WTC11 (cell line): ENCODE results near the gene ACSF3. TPM values are rescaled to one million over a fixed set of nuclear protein-coding genes. Genes with fewer than 3 reads are reported as not detected.
"Not testable (repeated sequence)": the region's sequence is repeated elsewhere in the genome, so short reads cannot be mapped to it uniquely, and the experiment has no call there.

Experiments used
- ATAC-seq: fragments of 200-7000 bp; cut with Tn5 transposase; 2 replicates; pipeline ENCODE4 v1.10.0; 2021; ENCODE audit warnings: mild to moderate bottlenecking, moderate library complexity
- CTCF ChIA-PET: fragments of 300-600 bp; sonication (Branson Sonifier 250); formaldehyde crosslinking; loops from one replicate; lab custom pipeline; 2021; ENCODE audit warnings: antibody characterized with exemption; lab: Charles Lee
- POLR2A ChIA-PET: fragments of 350-600 bp; sonication (Branson Sonifier 250); formaldehyde crosslinking; loops from one replicate; lab custom pipeline; 2021; ENCODE audit warnings: antibody characterized with exemption; lab: Charles Lee
- DNase-seq: peaks from one replicate; pipeline ENCODE4 v3.0.0; 2021; ENCODE audit warnings: low spot score
- H3K27ac Mint-ChIP-seq: 2 replicates; pipeline ENCODE4 v1.8.0; 2021; ENCODE audit warnings: mixed read lengths
- H3K27me3 Mint-ChIP-seq: 2 replicates; pipeline ENCODE4 v1.8.0; 2021; ENCODE audit warnings: low read depth, mild to moderate bottlenecking, moderate library complexity, mixed read lengths
- H3K36me3 Mint-ChIP-seq: 2 replicates; pipeline ENCODE4 v1.8.0; 2021; ENCODE audit warnings: mixed read lengths
- H3K4me1 Mint-ChIP-seq: 2 replicates; pipeline ENCODE4 v1.8.0; 2022; ENCODE audit warnings: mixed read lengths
- H3K4me3 Mint-ChIP-seq: 2 replicates; pipeline ENCODE4 v1.8.0; 2021; ENCODE audit warnings: mild to moderate bottlenecking, moderate library complexity, mixed read lengths
- H3K9me3 Mint-ChIP-seq: 2 replicates; pipeline ENCODE4 v1.8.0; 2021; ENCODE audit warnings: mixed read lengths
- AR ChIP-seq: fragments of 250-450 bp; sonication (Bioruptor Pico); IDR thresholded peaks from 2 replicates; pipeline ENCODE4 v1.9.0; 2021; ENCODE audit warnings: mild to moderate bottlenecking
- ATF1 ChIP-seq: sonication (generic); formaldehyde crosslinking; IDR thresholded peaks from 2 replicates; pipeline ENCODE4 v1.8.1; 2023; ENCODE audit warnings: mild to moderate bottlenecking, moderate library complexity, missing genetic modification reagents
- CREB1 ChIP-seq: sonication (generic); formaldehyde crosslinking; IDR thresholded peaks from 2 replicates; pipeline ENCODE4 v1.8.0; 2023; ENCODE audit warnings: mild to moderate bottlenecking, missing genetic modification reagents
- EMX1 ChIP-seq: fragments of 250-450 bp; sonication (Bioruptor Pico); IDR thresholded peaks from 2 replicates; pipeline ENCODE4 v1.8.0; 2021; ENCODE audit warnings: mild to moderate bottlenecking
- ESRRA ChIP-seq: sonication (generic); formaldehyde crosslinking; IDR thresholded peaks from 2 replicates; pipeline ENCODE4 v1.8.1; 2022; ENCODE audit warnings: mild to moderate bottlenecking, missing genetic modification reagents, borderline replicate concordance
- FOXK1 ChIP-seq: sonication (generic); formaldehyde crosslinking; IDR thresholded peaks from 2 replicates; pipeline ENCODE4 v1.8.0; 2022; ENCODE audit warnings: mild to moderate bottlenecking, moderate library complexity, missing genetic modification reagents
- GABPB1 ChIP-seq: sonication (generic); formaldehyde crosslinking; IDR thresholded peaks from 2 replicates; pipeline ENCODE4 v1.8.1; 2023; ENCODE audit warnings: mild to moderate bottlenecking, missing genetic modification reagents
- HMGA2 ChIP-seq: fragments of 250-450 bp; sonication (Bioruptor Pico); IDR thresholded peaks from 2 replicates; pipeline ENCODE4 v1.4.0; 2021; ENCODE audit warnings: mild to moderate bottlenecking, moderate library complexity
- IRF1 ChIP-seq: sonication (generic); formaldehyde crosslinking; IDR thresholded peaks from 2 replicates; pipeline ENCODE4 v1.8.0; 2023; ENCODE audit warnings: missing genetic modification reagents
- JUN ChIP-seq: sonication (generic); formaldehyde crosslinking; IDR thresholded peaks from 2 replicates; pipeline ENCODE4 v1.8.0; 2023; ENCODE audit warnings: mild to moderate bottlenecking, missing genetic modification reagents
- NR2C2 ChIP-seq: sonication (generic); formaldehyde crosslinking; IDR thresholded peaks from 2 replicates; pipeline ENCODE4 v1.8.0; 2022; ENCODE audit warnings: mild to moderate bottlenecking, missing genetic modification reagents
- OVOL2 ChIP-seq: fragments of 250-450 bp; sonication (Bioruptor Pico); IDR thresholded peaks from 2 replicates; pipeline ENCODE4 v1.9.0; 2021; ENCODE audit warnings: mild to moderate bottlenecking, borderline replicate concordance
- PRRX2 ChIP-seq: fragments of 250-450 bp; sonication (Bioruptor Pico); IDR thresholded peaks from 2 replicates; pipeline ENCODE4 v1.8.0; 2021; ENCODE audit warnings: mild to moderate bottlenecking
- RORB ChIP-seq: fragments of 250-450 bp; sonication (Bioruptor Pico); IDR thresholded peaks from 2 replicates; pipeline ENCODE4 v1.9.0; 2021; ENCODE audit warnings: mild to moderate bottlenecking
- SMAD3 ChIP-seq: sonication (generic); formaldehyde crosslinking; IDR thresholded peaks from 2 replicates; pipeline ENCODE4 v1.8.0; 2022; ENCODE audit warnings: missing genetic modification reagents, mild to moderate bottlenecking, borderline replicate concordance
- STAT6 ChIP-seq: sonication (generic); formaldehyde crosslinking; conservative IDR thresholded peaks from 2 replicates; pipeline ENCODE4 v1.8.1; 2023; ENCODE audit warnings: mild to moderate bottlenecking, low read depth, missing genetic modification reagents, moderate library complexity
- TCF7 ChIP-seq: sonication (generic); formaldehyde crosslinking; IDR thresholded peaks from 2 replicates; pipeline ENCODE4 v1.8.0; 2022; ENCODE audit warnings: mild to moderate bottlenecking, low read depth, missing genetic modification reagents, moderate library complexity
- ZNF263 ChIP-seq: sonication (generic); formaldehyde crosslinking; IDR thresholded peaks from 2 replicates; pipeline ENCODE4 v1.8.1; 2022; ENCODE audit warnings: low read depth, mild to moderate bottlenecking, moderate library complexity, missing genetic modification reagents
- ZNF317 ChIP-seq: sonication (generic); formaldehyde crosslinking; IDR thresholded peaks from 2 replicates; pipeline ENCODE4 v1.8.1; 2023; ENCODE audit warnings: low read depth, mild to moderate bottlenecking, moderate library complexity, missing genetic modification reagents, borderline replicate concordance
- ZNF423 ChIP-seq: fragments of 250-450 bp; sonication (Bioruptor Pico); IDR thresholded peaks from 2 replicates; pipeline ENCODE4 v2.1.2; 2022; ENCODE audit warnings: mild to moderate bottlenecking, moderate library complexity
- ZNF671 ChIP-seq: fragments of 250-450 bp; sonication (Bioruptor Pico); IDR thresholded peaks from 2 replicates; pipeline ENCODE4 v1.8.0; 2021; ENCODE audit warnings: mild to moderate bottlenecking
- total RNA-seq: library from RNA; stranded (reverse); gene quantifications from 3 replicates; pipeline ENCODE4 v1.2.3, GENCODE V29; 2021

Gene ACSF3
- total RNA-seq, 1 experiment from 2014 or later: 22.9 TPM

GRCh38 chr16:89065458-89065822 lies 28.2 kb upstream of the ACSF3 start:
- Mint-ChIP-seq H3K27me3 (no peaks in the 10 kb centered on the region), H3K27ac (no peak overlapping the region), H3K4me3 (no peak overlapping the region), H3K36me3 (no peaks in the 10 kb centered on the region), H3K9me3 (no peaks in the 10 kb centered on the region), H3K4me1 (no peaks in the 10 kb centered on the region)
- ATAC-seq (no peak), DNase-seq (no peak)
- POLR2A ChIA-PET: no interaction called here
- TF ChIP-seq HMGA2: no peak
- no peak for TF ChIP-seq OVOL2 (CRISPR knock-in tag)
- no peak for TF ChIP-seq NR2C2 (CRISPR knock-in tag)
- TF ChIP-seq ZNF317: no peak
- no peak for TF ChIP-seq ZNF263 (CRISPR knock-in tag)
- TF ChIP-seq ZNF423 (CRISPR knock-in tag): no peak
- TF ChIP-seq RORB (CRISPR knock-in tag): no peak
- no peak for TF ChIP-seq SMAD3 (CRISPR knock-in tag)
- CTCF ChIA-PET: no interaction called here

- TF ChIP-seq AR (CRISPR knock-in tag) (no peak), TCF7 (CRISPR knock-in tag) (no peak), JUN (no peak), CREB1 (CRISPR knock-in tag) (no peak)
- ChIA-PET CTCF (no interaction called here), POLR2A (interaction anchor here (0.5 kb wide), 1 partner anchor 16 kb away, joined by 3 read pairs; no protein-coding TSS in a partner anchor)
- Mint-ChIP-seq H3K27me3 (no peaks in the 10 kb centered on the region), H3K36me3 (no peaks in the 10 kb centered on the region), H3K4me1 (no peaks in the 10 kb centered on the region), H3K27ac (no peak overlapping the region), H3K4me3 (no peak overlapping the region), H3K9me3 (no peaks in the 10 kb centered on the region)
- no peak for ATAC-seq
- no peak for DNase-seq
Measured at GRCh38 chr16:89066721-89067120, 26.9 kb upstream of the ACSF3 start.

GRCh38 chr16:89067677-89068443 lies 25.8 kb upstream of the ACSF3 start:
- Mint-ChIP-seq H3K27me3 (no peaks in the 10 kb centered on the region), H3K9me3 (no peaks in the 10 kb centered on the region), H3K36me3 (no peaks in the 10 kb centered on the region), H3K27ac (no peak overlapping the region), H3K4me3 (no peak overlapping the region), H3K4me1 (no peaks in the 10 kb centered on the region)
- no peak for TF ChIP-seq HMGA2
- TF ChIP-seq EMX1 (CRISPR knock-in tag): no peak
- TF ChIP-seq FOXK1: no peak
- TF ChIP-seq PRRX2: no peak
- no peak for TF ChIP-seq ESRRA (CRISPR knock-in tag)
- no peak for TF ChIP-seq AR (CRISPR knock-in tag)
- no peak for TF ChIP-seq ATF1 (CRISPR knock-in tag)
- no peak for TF ChIP-seq CREB1 (CRISPR knock-in tag)
- no peak for TF ChIP-seq TCF7 (CRISPR knock-in tag)
- no peak for TF ChIP-seq ZNF671 (CRISPR knock-in tag)
- no peak for TF ChIP-seq STAT6 (CRISPR knock-in tag)
- TF ChIP-seq GABPB1: no peak
- TF ChIP-seq IRF1 (CRISPR knock-in tag): no peak
- ATAC-seq: no peak
- ChIA-PET CTCF (no interaction called here), POLR2A (no interaction called here)
- no peak for DNase-seq

- not testable (repeated sequence) for H3K4me1 Mint-ChIP-seq, H3K27ac Mint-ChIP-seq
Measured at GRCh38 chr16:89068814-89069616, 24.6 kb upstream of the ACSF3 start.

More at GRCh38 chr16:89068814-89069616, 24.6 kb upstream of the ACSF3 start:
- H3K27me3 Mint-ChIP-seq, POLR2A ChIA-PET, H3K9me3 Mint-ChIP-seq, CTCF ChIA-PET, DNase-seq, ATAC-seq, H3K4me3 Mint-ChIP-seq, H3K36me3 Mint-ChIP-seq: not testable (repeated sequence)
